Lower leg skin (tissue), 4 donors: Measurements from ENCODE around the gene CHPF. TPM values are rescaled to one million over a fixed set of nuclear protein-coding genes. Genes with fewer than 3 reads are reported as not detected.

Source experiments
- DNase-seq, 2 donors: peaks; one replicate each; pipeline ENCODE4 v3.0.0-alpha.2; 2019; ENCODE audit warnings: low spot score in 2 of 2
- H3K4me3 ChIP-seq: fragments of 200-600 bp; sonication (generic); 2 replicates; pipeline ENCODE4 v1.5.1; 2017; ENCODE audit warnings: mild to moderate bottlenecking, low read depth; ENCODE audit not compliant: poor library complexity, severe bottlenecking
- POLR2A ChIP-seq, 2 donors: fragments of 450-650 bp; IDR thresholded peaks; one replicate each; pipeline ENCODE4 v1.6.1; 2016 to 2017; ENCODE audit warnings: antibody characterized with exemption in 2 of 2, mild to moderate bottlenecking in 1 of 2, moderate library complexity in 1 of 2
- WGBS, 2 donors: methylation state at CpG; one replicate each; pipeline ENCODE4 v1.1.5; 2018; 5-methylcytosine and 5-hydroxymethylcytosine counted together
- intact Hi-C: fragments of 100-400 bp; cut with DNase I; formaldehyde crosslinking; loops from one replicate; pipeline ENCODE4 v1.15.0; 2023; ENCODE audit warnings: low total_unique reads
- total RNA-seq, 4 donors: library from RNA; depleted of rRNA; stranded (reverse); fragments of >200 nt; gene quantifications; one replicate each; pipeline ENCODE4 v1.1.0, GENCODE V29; 2016
- TF ChIP-seq, protein P1 (sequence below), 3 donors: fragments of 450-650 bp; IDR thresholded peaks; one replicate each; pipeline ENCODE4 v1.5.1; 2016; ENCODE audit warnings: antibody characterized with exemption in 3 of 3, mild to moderate bottlenecking in 3 of 3, moderate library complexity in 2 of 3

Gene CHPF
- total RNA-seq, 4 donors from 2014 or later = 37.8 to 73.1 (median 58.4) TPM

DNA sequence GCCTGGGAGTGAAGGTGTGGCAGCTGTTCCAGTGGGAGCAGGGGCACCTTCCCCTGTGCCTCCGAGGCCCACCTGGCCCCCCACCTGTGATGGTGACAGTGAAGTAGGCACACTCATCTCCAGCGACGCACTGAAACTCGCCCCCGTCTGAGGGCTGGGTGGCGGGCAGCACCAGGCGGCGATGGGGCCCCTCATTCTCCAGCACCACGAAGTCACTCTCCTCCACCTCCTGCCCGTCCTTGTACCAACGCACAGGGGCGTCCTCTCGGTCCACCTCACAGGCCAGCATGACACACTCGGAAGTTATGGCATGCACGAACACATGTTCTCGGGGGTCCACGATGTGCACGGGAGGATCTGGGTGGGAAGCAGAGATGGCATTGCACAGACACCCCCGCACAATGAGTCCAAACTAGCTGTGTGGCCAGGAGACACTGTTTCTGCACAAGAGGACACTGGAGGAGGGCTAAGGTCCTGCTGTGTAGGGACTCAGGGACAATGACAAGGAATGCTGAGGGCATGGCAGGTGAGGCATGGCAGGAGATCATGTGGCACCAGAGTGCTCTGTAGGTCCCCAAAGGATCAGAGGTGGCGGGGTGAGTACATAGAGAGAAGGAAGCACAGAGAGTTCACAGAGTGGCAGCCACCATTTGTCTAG lies 19.8 kb upstream of the CHPF start:
- intact Hi-C loops = no loop called here
- H3K4me3 ChIP-seq = no peak overlapping the region
- WGBS, 2 donors = 91 to 93% methylated on average over 20 of the region's 20 CpGs
- TF ChIP-seq, protein P1, sequence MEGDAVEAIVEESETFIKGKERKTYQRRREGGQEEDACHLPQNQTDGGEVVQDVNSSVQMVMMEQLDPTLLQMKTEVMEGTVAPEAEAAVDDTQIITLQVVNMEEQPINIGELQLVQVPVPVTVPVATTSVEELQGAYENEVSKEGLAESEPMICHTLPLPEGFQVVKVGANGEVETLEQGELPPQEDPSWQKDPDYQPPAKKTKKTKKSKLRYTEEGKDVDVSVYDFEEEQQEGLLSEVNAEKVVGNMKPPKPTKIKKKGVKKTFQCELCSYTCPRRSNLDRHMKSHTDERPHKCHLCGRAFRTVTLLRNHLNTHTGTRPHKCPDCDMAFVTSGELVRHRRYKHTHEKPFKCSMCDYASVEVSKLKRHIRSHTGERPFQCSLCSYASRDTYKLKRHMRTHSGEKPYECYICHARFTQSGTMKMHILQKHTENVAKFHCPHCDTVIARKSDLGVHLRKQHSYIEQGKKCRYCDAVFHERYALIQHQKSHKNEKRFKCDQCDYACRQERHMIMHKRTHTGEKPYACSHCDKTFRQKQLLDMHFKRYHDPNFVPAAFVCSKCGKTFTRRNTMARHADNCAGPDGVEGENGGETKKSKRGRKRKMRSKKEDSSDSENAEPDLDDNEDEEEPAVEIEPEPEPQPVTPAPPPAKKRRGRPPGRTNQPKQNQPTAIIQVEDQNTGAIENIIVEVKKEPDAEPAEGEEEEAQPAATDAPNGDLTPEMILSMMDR (IDR thresholded peaks at IDR 0.05) = no peak
- no peak for TF ChIP-seq POLR2A (IDR thresholded peaks at IDR 0.05)
- no peak for DNase-seq

DNA sequence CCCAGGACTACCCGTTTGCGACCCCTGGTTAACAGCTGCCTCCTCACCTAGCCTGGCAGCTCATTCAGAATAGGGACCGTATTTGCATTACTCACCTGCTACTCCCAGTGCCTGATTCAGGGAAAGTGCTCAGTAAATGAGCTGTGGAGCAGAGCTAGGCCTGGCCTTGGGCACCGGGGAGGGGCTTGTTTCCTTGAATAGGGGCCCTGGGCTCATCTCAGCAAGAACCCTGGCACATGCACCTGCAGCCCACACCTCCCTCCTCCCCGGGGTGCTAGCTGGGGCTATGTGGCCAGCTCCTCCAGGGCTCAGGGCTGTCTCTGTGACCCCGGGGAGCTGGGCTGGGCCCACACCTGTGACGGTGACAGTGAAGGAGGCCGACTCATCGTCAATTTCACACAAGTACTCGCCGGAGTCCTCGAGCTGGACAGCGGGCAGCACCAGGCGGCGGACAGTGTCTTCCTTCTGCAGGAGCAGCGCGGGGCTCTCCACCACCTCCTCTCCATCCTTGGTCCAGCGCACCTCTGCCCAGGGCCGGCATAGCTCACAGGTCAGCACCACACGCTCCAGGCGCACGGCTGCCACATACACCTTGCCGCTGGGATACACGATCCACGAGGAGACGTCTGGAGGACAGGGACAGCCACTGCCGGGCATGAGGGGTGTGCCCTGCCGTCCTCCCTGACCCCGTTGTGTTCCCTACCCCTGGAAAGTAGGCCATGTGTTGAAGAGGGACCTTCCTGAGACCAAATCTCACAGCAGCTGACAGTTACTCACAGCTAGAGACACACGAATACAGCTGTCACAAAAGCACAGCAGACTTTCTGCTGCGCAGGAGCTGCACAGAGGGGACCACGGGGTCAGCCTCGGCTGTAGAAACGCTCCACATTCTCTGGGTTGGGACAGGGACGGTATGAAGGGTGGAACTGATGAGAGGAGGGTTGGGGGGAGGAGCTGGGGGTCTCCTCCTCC lies 18.7 kb upstream of the CHPF start:
- no peak overlapping the region for H3K4me3 ChIP-seq
- no peak for DNase-seq
- intact Hi-C loops = no loop called here
- 84 to 88% methylated on average over 34 to 35 of the region's 35 CpGs for WGBS, 2 donors
- no peak for TF ChIP-seq POLR2A (IDR thresholded peaks at IDR 0.05)
- TF ChIP-seq, protein P1 (IDR thresholded peaks at IDR 0.05) = no peak

DNA sequence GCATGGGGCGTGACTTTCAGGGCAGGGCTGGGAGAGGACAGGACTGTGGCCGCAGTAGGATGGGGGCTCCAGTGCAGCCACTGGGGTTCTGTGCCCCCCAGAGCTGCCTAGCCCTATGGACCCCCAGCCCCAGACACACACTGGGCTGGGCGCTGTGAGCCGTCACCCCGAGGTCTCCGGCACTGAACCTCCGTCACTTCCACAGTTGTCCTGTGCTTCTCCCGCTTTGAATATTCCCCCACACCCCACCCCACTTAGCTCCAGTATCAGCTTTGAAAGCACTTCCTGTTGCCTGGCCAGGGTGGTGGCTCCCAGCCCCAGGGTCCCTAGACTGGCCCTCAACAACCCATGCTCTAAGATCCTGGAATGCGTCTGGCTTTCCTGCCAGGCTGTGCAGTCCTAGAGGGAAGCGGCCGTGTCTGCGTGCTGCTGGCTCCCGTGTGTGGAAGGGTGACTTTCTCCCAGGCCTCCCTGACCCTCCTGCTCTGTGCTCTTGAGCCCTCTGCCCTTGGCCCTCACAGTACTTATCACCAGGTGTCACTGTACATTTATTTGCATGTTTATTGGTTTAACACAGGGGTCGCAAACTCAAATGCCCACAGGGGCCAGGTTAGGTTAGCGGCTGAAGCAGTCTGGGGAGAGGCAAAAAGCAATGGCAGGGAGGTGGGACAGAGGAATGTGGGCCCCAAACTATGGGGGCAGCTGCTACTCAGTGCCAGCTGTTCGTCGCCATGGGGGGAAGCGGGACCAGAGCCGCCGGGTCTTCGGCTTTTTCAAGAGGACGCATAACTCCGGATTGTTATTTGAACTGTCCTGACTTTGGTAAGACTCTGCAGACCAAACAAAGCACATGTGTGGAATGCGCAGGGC lies 17.8 kb upstream of the CHPF start:
- no peak overlapping the region for H3K4me3 ChIP-seq
- no peak for DNase-seq
- WGBS, 2 donors = 79% methylated on average over 23 to 24 of the region's 24 CpGs
- intact Hi-C loops = no loop called here
- TF ChIP-seq, protein P1 (IDR thresholded peaks at IDR 0.05) = no peak
- TF ChIP-seq POLR2A (IDR thresholded peaks at IDR 0.05) = no peak

DNA sequence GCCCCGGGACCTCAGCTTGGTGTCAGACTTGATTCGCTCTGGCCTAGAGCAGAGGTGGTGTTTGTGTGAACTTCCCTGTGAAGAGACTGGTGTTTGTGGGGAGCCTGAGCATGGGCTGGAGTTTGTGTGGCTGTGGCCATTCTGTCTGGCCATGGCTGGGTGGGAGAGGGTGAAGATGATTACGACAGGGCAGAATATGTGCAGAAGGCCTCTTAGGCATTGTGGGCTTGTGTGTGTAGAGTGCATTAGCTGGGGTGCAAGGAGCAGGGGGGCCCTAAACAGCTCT lies 17.2 kb upstream of the CHPF start:
- intact Hi-C loops = no loop called here
- no peak for DNase-seq
- H3K4me3 ChIP-seq = no peak overlapping the region
- 91 to 92% methylated on average over 3 of the region's 3 CpGs for WGBS, 2 donors
- no peak for TF ChIP-seq POLR2A (IDR thresholded peaks at IDR 0.05)
- TF ChIP-seq, protein P1 (IDR thresholded peaks at IDR 0.05) = no peak

DNA sequence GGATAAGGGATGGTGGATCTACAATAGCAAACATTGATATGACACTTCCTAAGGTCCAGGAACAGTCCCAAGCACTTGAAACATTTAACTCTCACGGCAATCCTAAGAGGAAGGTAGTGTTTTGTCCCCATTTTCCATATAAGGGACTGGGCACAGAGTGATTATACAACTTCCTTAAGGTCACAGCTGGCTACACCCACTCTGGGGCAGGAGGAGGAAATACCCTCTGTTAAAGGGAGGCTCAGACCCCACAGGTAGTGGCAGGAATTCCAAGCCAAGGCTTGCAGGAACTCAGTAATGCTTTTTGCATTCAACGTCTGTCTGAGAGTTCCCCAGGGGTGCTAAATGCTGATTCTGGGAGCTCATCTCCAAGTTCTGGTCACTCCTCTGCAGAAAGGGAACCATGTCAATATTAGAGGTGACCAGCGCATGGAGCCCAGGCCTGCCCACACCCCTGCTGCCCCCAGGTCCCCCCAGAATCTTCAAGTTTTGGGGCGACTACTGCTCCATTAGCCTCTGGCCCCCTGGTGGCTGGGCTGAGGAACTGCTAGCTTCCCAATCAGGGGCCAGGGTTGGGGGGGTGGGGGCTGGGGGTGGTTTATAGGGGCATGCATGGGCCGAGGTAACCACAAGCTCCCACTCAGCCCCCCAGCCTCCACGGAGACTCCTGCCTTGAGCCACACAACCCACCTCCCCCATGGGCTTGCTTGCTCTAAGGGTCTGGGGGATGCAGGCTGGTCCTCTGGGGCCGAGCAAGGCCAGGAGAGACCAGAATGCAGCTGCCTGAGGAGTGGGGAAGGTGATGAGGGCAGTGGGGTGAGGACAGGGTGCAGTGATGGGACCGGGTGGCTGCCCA lies 16.7 kb upstream of the CHPF start:
- intact Hi-C loops = no loop called here
- H3K4me3 ChIP-seq = no peak overlapping the region
- TF ChIP-seq, protein P1 (IDR thresholded peaks at IDR 0.05) = no peak
- TF ChIP-seq POLR2A (IDR thresholded peaks at IDR 0.05) = no peak
- WGBS, 2 donors = 34 to 44% methylated on average over 5 to 8 of the region's 8 CpGs
- DNase-seq = no peak
